Left lobe of liver (tissue), 2 donors: ENCODE results near the gene KRTAP10-4. TPM values are rescaled to one million over a fixed set of nuclear protein-coding genes. Genes with fewer than 3 reads are reported as not detected.
"Not testable (repeated sequence)": the region's sequence is repeated elsewhere in the genome, so short reads cannot be mapped to it uniquely, and the experiment has no call there.

Experiments used
- ATAC-seq: fragments of 200-7000 bp; cut with Tn5 transposase; one replicate; pipeline ENCODE4 v1.9.1; 2020; ENCODE audit warnings: mild to moderate bottlenecking, moderate library complexity
- DNase-seq: peaks from one replicate; pipeline ENCODE4 v3.0.0-alpha.2; 2020; ENCODE audit warnings: low spot score
- total RNA-seq: library from RNA; stranded (reverse); gene quantifications from one replicate; pipeline ENCODE4 v1.2.1, GENCODE V29; 2021
- donor health status: DM: no; HTN: no; CAD: no; lungs with moderate emphysema.
- donor health status: DM: no; HTN: yes; CAD: no.

The KRTAP10-4 gene
- total RNA-seq, 1 donor from 2014 or later, result not detected

GRCh38 chr21:44578371-44579055 is 5.0 kb downstream of the KRTAP10-4 start:
- ATAC-seq, result no peak
- DNase-seq, result no peak

DNA sequence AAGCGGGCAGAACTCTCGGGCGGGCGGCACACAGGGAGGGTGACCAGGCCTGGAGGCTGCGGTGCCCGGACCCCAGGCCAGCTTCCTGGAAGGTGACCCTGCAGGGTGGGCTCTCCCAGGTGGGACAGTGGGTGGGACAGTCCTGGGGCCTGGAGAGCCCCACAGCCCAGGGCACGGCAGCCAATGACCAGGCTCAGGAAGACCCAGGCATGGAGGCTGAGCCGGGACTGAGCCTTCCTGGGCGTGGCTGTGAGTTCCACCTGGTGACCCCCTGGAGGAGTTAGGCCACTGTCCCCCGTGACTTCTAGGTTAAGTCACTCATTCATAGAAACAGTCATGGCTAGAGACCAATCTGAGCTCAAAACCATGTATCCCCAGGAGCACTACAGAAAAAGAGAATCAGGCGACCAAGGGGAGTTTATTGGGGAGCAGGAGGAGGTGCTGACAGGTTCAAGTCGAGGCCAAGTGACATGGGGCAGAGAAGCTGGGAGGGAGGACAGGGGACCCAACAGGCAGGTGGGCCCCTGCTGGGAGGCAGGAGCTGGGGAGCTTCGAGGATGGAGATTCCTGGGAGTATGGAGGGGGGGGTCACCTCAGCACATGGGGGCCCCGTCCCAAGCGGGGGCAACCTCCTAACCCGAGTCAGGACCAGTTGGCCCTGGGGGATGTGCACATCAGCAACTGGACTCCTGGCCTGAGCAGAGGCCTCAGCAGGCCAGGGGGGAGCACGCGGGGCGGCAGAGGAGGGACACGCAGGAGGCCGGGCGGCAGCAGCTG is 5.7 kb downstream of the KRTAP10-4 start:
- no peak for DNase-seq
- no peak for ATAC-seq

DNA sequence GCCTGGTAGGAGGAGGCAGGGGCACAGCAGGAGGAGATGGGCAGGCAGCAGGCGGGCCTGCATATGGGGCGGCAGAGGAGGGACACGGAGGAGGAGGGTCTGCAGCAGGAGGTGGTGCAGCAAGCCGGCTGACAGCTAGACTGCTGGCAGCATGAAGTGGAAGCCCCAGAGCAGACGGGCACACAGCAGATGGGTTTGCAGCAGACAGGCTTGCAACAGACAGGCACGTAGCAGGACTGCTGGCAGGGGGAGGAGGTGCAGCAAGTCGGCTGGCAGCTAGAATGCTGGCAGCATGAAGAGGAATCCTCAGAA is 6.3 kb downstream of the KRTAP10-4 start:
- ATAC-seq (no peak), DNase-seq (no peak)

DNA sequence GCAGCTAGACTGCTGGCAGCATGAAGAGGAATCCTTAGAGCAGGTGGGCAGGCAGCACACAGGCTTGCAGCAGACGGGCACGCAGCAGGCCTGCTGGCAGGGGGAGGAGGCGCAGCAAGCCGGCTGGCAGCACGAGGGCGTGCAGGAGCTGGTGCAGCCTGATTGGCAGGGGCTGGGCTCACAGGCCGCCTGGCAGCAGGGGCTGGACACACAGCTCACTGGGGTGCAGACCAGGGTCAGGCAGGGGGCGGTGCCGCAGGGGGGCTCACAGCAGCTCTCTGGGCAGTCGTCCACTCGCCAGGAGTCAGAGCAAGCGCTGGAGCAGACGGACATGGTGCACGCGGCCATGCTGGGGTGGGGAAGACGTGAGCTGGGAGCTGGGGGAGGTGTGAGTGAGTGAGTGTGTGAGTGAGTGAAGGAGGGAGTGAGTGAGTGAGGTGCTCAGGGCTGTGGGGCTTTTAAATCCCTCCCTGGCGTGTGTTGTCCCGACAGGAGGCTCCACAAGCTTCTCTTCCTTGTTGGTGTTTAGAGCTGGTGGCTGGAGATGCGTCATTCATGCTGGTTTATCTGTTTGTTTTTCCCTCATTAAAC is 6.8 kb downstream of the KRTAP10-4 start, which contains the start of gene KRTAP10-5:
Gene KRTAP10-5 (minus strand): TSS at position 374 of the 591 bp plus-strand sequence. CDS start 26 bp downstream, at position 348.
- DNase-seq (peak; percentile 43), ATAC-seq (peak; percentile 47)

GRCh38 chr21:44581158-44581557 is 7.6 kb downstream of the KRTAP10-4 start:
- no peak for ATAC-seq
- no peak for DNase-seq

DNA sequence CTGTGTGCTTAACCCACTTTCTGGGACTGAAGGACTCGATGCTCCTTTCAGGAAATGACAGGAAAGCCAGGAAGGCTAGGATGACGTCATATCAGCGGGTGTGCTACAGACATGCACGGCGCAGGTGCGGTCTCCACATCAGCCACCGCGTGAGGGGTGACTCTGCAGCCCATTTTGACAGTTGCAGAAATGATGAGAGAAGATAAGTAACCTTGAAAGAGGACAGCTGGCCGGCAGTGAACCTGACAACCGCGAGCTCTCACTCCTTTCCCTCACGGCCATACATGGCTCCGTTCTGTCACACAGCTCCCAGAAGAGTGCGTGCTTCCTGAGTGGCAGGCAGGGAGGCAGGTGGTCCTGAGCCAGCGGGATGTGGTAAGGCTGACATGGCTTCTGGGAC is 8.5 kb downstream of the KRTAP10-4 start:
- DNase-seq (no peak), ATAC-seq (no peak)

GRCh38 chr21:44583089-44583799 is 9.7 kb downstream of the KRTAP10-4 start:
- DNase-seq (peak; percentile 49), ATAC-seq (peak; percentile 86)

GRCh38 chr21:44583800-44584147 is 10.2 kb downstream of the KRTAP10-4 start:
- ATAC-seq (no peak), DNase-seq (no peak)

DNA sequence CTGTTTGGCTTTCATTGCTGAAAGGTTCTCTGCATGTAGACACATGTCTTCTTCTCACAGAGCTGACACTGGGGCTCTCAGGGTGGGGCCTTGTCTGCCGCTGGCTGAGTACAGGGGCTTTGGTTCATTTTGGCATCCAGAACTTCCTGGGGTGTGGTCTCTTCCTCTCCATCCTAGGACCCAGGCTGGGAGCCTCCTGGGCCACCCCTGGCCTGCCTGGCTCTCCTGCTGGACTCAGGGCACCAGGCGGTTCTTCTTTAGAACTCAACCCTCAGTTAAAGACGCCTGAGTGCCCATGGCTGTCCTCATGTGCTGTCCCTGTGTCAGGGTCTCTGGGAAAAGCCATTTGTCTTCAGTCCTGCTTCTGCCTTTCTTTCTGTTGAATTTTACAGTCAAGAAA is 12.4 kb downstream of the KRTAP10-4 start:
- DNase-seq (no peak), ATAC-seq (no peak)

GRCh38 chr21:44589094-44589493 is 15.6 kb downstream of the KRTAP10-4 start:
- ATAC-seq (no peak), DNase-seq (no peak)

GRCh38 chr21:44589586-44590305 is 16.2 kb downstream of the KRTAP10-4 start:
- DNase-seq (peak; percentile 41), ATAC-seq (no peak)

- DNase-seq, result peak; percentile 39
- ATAC-seq, result no peak
Measured at GRCh38 chr21:44590311-44590721, 16.8 kb downstream of the KRTAP10-4 start.

DNA sequence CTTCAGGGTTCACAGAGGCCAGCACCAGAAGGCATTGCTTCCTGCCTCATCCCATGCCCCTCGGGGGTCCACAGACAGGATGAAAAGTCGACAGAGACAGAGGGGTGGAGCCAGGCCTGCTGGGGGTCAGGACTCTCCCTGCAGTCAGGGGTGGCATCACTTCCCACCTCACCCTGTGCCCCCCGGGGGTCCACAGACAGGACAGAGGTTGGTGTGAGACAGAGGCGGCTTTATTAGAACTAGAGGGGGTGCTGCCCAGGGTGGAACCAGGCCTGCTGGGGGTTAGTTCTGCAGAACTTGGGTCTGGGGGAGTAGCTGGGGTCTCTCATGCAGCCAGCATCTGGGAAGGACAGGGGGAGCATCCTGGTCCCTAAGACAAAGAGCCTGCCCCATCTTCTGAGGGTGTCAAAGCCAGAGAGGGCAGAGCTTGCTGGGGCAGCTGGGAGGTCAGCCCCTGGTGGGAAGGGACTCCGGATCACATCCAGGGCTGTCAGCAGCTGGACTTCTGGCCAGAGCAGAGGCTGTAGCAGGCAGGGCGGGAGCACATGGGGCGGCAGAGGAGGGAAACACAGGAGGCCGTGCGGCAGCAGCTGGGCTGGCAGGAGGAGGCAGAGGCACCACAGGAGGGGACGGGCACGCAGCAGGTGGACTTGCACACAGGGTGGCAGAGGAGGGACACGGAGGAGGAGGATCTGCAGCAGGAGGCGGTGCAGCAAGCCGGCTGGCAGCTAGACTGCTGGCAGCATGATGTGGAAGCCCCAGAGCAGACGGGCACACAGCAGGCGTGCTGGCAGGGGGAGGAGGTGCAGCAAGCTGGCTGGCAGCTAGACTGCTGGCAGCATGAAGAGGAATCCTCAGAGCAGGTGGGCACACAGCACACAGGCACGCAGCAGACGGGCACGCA is 17.6 kb downstream of the KRTAP10-4 start:
- DNase-seq (peak; percentile 51), ATAC-seq (peak; percentile 36)

DNA sequence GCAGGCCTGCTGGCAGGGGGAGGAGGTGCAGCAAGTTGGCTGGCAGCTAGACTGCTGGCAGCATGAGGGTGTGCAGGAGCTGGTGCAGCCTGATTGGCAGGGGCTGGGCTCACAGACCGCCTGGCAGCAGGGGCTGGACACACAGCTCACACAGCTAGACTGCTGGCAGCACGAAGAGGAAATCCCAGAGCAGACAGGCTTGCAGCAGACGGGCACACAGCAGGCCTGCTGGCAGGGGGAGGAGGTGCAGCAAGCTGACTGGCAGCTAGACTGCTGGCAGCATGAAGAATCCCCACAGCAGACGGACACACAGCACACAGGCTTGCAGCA is 18.2 kb downstream of the KRTAP10-4 start:
- ATAC-seq, result peak; percentile 4
- not testable (repeated sequence) for DNase-seq

GRCh38 chr21:44592446-44593311 is 19.1 kb downstream of the KRTAP10-4 start, which contains the start of gene KRTAP10-6:
KRTAP10-6 (minus strand) TSS chr21:44592505; CDS start chr21:44592484, 21 bp downstream.
- DNase-seq (peak; percentile 60), ATAC-seq (peak; percentile 56)

DNA sequence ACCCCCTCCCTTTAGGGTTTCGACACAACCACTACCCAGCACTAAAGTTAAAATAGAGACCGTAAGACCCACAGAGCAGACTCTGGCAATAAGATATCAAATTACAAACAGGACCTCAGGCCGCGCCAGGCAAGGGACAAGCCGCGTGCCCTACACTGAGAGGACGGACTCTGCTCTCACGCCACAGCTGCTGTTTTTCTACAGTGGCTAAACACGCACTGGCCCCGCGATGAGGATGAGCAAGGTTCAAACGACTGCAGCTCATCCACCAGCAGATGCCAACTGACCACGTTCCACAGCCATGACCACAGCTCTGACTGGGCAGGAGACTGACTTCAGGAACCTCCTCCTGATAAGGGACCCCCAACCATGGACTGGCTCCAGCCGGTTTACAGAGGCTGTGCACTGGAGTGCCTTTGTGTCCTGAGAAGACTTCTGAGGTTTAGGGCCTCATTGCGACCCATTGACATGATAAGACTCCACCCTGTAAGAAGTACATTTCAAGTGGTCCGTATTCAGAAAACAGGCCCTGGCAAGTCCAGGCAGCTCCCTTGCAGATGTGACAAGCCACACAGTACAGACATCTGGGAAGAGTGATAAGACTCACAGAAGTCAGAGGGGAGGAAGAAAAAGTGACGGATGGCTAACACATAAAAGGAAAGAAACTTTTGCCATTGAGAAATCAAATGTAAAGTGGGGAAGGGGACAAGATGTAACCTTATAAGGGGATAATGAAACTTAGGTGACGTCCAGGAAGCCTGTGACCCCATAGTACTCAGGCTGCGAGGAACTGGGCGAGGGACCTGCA is 20.3 kb downstream of the KRTAP10-4 start:
- ATAC-seq (peak; percentile 76), DNase-seq (peak; percentile 96)

DNA sequence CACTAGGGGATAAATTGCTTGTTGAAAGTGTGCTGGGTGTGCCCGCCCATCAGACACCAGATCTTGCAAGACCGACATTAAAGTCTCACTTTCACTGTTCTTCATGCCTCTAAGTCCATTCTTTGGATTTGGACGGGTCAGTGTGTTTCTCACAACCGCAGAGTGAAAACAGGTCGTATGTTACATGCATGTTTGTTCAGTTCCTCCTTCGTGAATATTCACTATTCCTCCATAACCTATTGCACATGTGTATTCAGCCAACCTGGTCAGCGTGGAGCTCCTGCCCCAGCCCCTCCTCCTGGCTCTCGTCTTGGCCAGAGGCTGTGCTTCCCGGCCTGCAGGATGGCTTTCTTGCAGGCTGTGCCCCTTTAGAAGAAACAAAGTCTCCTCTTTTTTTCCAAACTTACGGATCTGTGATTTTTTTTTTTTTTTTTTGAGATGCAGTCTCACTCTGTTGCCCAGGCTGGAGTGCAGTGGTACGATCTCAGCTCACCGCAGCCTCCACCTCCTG is 20.9 kb downstream of the KRTAP10-4 start:
- no peak for ATAC-seq
- no peak for DNase-seq

GRCh38 chr21:44595524-44595923 is 22.0 kb downstream of the KRTAP10-4 start:
- ATAC-seq, result no peak
- no peak for DNase-seq
